GM12801 (cell line): ENCODE data around the gene LHX8.

Experiments used
- TF ChIP-seq, protein P1 (sequence below): IDR thresholded peaks from one replicate; pipeline ENCODE4 v1.5.1; 2011; ENCODE audit warnings: control low read depth; ENCODE audit not compliant: insufficient read length; ENCODE audit errors: extremely low read depth

The LHX8 gene

DNA sequence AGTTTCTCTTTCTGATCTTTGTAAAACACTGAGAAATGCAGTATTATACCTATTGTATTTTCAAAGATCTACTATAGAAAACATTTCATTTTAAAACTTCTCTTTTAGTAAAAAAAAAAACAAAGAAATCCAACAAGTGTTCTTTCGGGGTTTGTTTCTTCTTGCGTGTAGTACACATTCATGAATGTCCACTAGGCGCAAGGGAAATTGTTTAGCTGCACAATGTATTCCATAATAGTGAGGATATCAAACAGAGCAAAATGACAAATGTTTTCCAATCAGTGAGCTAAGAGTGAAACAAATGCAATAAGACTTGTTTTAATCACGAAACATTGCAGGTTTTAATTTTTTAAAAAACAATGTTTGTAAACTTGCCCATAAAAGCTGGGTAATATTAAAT lies 68.6 kb downstream of the LHX8 start:
- TF ChIP-seq, protein P1, sequence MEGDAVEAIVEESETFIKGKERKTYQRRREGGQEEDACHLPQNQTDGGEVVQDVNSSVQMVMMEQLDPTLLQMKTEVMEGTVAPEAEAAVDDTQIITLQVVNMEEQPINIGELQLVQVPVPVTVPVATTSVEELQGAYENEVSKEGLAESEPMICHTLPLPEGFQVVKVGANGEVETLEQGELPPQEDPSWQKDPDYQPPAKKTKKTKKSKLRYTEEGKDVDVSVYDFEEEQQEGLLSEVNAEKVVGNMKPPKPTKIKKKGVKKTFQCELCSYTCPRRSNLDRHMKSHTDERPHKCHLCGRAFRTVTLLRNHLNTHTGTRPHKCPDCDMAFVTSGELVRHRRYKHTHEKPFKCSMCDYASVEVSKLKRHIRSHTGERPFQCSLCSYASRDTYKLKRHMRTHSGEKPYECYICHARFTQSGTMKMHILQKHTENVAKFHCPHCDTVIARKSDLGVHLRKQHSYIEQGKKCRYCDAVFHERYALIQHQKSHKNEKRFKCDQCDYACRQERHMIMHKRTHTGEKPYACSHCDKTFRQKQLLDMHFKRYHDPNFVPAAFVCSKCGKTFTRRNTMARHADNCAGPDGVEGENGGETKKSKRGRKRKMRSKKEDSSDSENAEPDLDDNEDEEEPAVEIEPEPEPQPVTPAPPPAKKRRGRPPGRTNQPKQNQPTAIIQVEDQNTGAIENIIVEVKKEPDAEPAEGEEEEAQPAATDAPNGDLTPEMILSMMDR = no peak

DNA sequence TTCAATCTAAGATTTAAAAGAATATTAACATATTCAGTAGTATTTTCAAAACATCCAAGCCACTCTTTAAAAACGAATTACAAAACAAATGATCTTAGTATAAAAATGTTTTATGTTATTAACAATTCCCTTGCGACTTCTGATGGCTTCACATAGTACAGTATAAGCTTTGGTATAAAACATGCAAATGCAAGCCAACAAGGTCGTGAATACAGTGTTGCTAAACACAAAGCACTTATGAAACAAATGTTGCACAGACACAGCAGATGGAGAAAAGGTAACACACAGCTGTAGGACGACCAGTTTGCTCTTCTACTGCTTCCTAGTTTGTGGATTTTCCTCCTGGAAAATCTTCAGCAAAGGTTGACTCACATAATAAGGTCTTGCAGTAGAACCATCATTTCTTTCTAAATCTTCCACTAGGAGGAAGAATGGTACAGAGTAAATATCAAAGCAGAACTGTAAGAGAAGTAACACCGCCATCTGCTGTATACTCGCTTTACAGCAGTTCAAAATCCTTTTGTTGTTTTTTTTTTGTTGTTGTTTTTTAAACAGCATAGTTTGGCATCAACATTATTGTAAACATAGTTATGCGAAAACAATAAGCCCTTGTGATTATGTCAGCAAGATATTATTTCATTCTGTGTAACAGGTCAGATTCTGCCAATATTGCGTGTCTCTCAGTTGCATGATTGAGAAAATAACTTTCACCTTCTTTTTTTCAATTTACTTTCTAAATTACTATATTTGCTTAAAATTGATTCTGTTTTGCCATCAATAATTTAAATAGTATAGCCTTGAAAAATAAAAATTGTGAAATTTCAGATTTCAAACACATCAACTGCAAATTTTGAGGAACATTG lies 69.5 kb downstream of the LHX8 start:
- TF ChIP-seq, protein P1 = no peak

DNA sequence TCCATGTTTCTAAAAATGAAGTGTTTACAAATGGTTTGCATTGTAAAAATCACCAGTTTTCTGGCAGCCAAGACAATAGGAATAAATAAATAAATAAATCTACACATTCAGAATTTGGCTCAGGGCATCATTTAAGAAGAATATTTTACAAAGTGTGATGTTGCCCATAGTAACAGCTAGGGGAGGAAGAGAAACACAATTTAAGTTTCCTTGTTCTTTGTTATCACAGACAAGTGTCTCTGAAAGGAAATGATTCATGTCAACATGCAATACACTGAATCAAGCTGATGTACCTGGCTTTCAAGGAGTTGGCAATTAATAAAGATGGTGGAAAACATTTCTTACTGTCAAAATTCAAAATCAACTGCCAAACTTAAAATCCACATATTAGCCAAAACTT lies 74.7 kb downstream of the LHX8 start:
- TF ChIP-seq, protein P1 = no peak
